ENCODE data around the gene SIRPG.

- TF ChIP-seq CTCF (IDR thresholded peaks at IDR 0.05) (no peak), POLR2AphosphoS5 (IDR thresholded peaks at IDR 0.05; ENCODE audit: insufficient read depth in 1 of 2, low read depth in 1 of 2) (no peak), POLR2A (IDR thresholded peaks at IDR 0.05) (no peak)
These were observed 19.1 kb upstream of the SIRPG start for GRCh38 chr20:1676650-1677049.

Measured in vagina (tissue), 2 donors.